Stomach (tissue), 9 donors: ENCODE measurements around the gene CRYL1. TPM values are rescaled to one million over a fixed set of nuclear protein-coding genes. Genes with fewer than 3 reads are reported as not detected.

Experiments
- DNase-seq, 2 donors: peaks; one replicate each; pipeline versions ENCODE4 v3.0.0 to v3.0.0-alpha.2; 2013 to 2019
- H3K27ac ChIP-seq, 5 donors: fragments of 200-600 bp in 4 of 5; sonication (generic) in 4 of 5; one replicate each; pipeline ENCODE4 v1.5.1; 2013 to 2019; ENCODE audit warnings: mild to moderate bottlenecking in 1 of 5, moderate library complexity in 1 of 5
- H3K27me3 ChIP-seq, 3 donors: fragments of 200-600 bp; sonication (generic); one replicate each; pipeline ENCODE4 v1.5.1; 2017 to 2019; ENCODE audit warnings: mixed run types in 1 of 3
- H3K36me3 ChIP-seq, 4 donors: fragments of 200-600 bp; sonication (generic); 1 replicate in 3 of 4; 2 replicates in 1 of 4; pipeline ENCODE4 v1.5.1; 2016 to 2019
- H3K4me1 ChIP-seq, 4 donors: fragments of 200-600 bp; sonication (generic); one replicate each; pipeline ENCODE4 v1.5.1; 2016 to 2019
- H3K4me3 ChIP-seq, 4 donors: fragments of 200-600 bp; sonication (generic) in 3 of 4; one replicate each; pipeline ENCODE4 v1.5.1; 2016 to 2019; ENCODE audit warnings: mild to moderate bottlenecking in 1 of 4
- H3K9me3 ChIP-seq, 4 donors: fragments of 200-600 bp; sonication (generic); one replicate each; pipeline ENCODE4 v1.5.1; 2016 to 2019
- EP300 ChIP-seq: sonication (generic); formaldehyde crosslinking; IDR thresholded peaks from one replicate; pipeline ENCODE4 v1.6.1; 2017; ENCODE audit warnings: antibody characterized with exemption
- POLR2A ChIP-seq, 4 donors: fragments of 450-650 bp; IDR thresholded peaks; one replicate each; pipeline ENCODE4 v1.6.1; 2016; ENCODE audit warnings: antibody characterized with exemption in 4 of 4, control low read depth in 2 of 4, mild to moderate bottlenecking in 1 of 4, moderate library complexity in 1 of 4
- POLR2AphosphoS5 ChIP-seq, 3 donors: sonication (generic); formaldehyde crosslinking; IDR thresholded peaks; one replicate each; pipeline ENCODE4 v1.6.1; 2016; ENCODE audit warnings: antibody characterized with exemption in 3 of 3
- WGBS, 5 donors: extraction: QIAGEN DNeasy Blood & Tissue Kit in 3 of 5; methylation state at CpG; one replicate each; pipeline versions ENCODE4 v1.1.5 to v1.1.7; 2013 to 2018; 5-methylcytosine and 5-hydroxymethylcytosine counted together
- intact Hi-C: fragments of 100-400 bp; cut with DNase I; formaldehyde crosslinking; loops from one replicate; pipeline ENCODE4 v1.15.1; 2023; ENCODE audit warnings: low total_unique reads
- polyA plus RNA-seq, 3 donors: library from polyadenylated mRNA; stranded (reverse); fragments of 200-250 nt; gene quantifications; one replicate each; pipeline ENCODE4 v1.2.3, GENCODE V29; 2013
- total RNA-seq, 5 donors: library from RNA; depleted of rRNA; stranded (reverse); fragments of >200 nt; gene quantifications; one replicate each; pipeline versions ENCODE4 v1.1.0 to v1.2.3, GENCODE V29; 2014 to 2016
- TF ChIP-seq, protein P1 (sequence below), 7 experiments: fragments of 450-650 bp in 4 of 7; fragments of 200-600 bp in 3 of 7; sonication (generic) in 3 of 7; IDR thresholded peaks; one replicate each; pipeline ENCODE4 v1.5.1; 2016 to 2019; ENCODE audit warnings: antibody characterized with exemption in 7 of 7, control low read depth in 2 of 7, mild to moderate bottlenecking in 1 of 7
- donor health status: healthy with polysubstance abuse.
- donor health status: Bipolar disorder and iron deficiency.
- donor health status: healthy.

Gene CRYL1
- total and polyA plus RNA-seq, 8 donors = 11.6 to 112 (median 38.0) TPM

DNA sequence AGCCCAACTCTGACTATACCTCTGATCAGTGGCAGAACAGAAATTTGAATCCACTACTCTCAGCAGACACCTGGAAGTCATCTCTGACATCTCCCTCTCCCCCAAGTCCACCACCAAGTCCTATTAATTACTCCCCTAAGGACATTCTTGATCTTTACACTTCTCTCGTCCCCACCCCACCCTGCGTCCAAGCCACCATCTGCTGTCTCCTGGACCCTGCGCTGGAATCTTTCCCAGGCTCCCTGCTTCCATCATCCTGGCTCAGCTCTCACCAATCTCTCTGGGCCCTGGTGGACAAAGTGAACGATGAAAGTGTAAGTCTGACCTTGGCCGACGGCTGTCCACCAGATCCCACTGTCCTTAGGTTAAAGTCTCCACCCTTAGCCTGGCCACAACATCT lies 147.9 kb downstream of the CRYL1 start:
- H3K36me3 ChIP-seq = no peaks in the 10 kb centered on the region
- 77 to 90% (median 87%) methylated on average over 6 of the region's 6 CpGs for WGBS, 5 donors
- no peaks in the 10 kb centered on the region for H3K9me3 ChIP-seq
- TF ChIP-seq POLR2A (IDR thresholded peaks at IDR 0.05) (no peak), POLR2AphosphoS5 (IDR thresholded peaks at IDR 0.05) (no peak), EP300 (no peak)
- TF ChIP-seq, protein P1, sequence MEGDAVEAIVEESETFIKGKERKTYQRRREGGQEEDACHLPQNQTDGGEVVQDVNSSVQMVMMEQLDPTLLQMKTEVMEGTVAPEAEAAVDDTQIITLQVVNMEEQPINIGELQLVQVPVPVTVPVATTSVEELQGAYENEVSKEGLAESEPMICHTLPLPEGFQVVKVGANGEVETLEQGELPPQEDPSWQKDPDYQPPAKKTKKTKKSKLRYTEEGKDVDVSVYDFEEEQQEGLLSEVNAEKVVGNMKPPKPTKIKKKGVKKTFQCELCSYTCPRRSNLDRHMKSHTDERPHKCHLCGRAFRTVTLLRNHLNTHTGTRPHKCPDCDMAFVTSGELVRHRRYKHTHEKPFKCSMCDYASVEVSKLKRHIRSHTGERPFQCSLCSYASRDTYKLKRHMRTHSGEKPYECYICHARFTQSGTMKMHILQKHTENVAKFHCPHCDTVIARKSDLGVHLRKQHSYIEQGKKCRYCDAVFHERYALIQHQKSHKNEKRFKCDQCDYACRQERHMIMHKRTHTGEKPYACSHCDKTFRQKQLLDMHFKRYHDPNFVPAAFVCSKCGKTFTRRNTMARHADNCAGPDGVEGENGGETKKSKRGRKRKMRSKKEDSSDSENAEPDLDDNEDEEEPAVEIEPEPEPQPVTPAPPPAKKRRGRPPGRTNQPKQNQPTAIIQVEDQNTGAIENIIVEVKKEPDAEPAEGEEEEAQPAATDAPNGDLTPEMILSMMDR (IDR thresholded peaks at IDR 0.05) = no peak
- no peaks in the 10 kb centered on the region for H3K4me1 ChIP-seq
- intact Hi-C loops = no loop called here
- no peak overlapping the region for H3K4me3 ChIP-seq
- DNase-seq = no peak
- H3K27me3 ChIP-seq = no peaks in the 10 kb centered on the region
- no peak overlapping the region for H3K27ac ChIP-seq

- Histone ChIP-seq H3K27me3 (no peaks in the 10 kb centered on the region), H3K27ac (no peak overlapping the region), H3K9me3 (no peaks in the 10 kb centered on the region), H3K4me3 (no peak overlapping the region), H3K4me1 (no peaks in the 10 kb centered on the region), H3K36me3 (no peaks in the 10 kb centered on the region)
- intact Hi-C loops = no loop called here
- 84 to 99% (median 94%) methylated on average over 6 of the region's 6 CpGs for WGBS, 5 donors
- no peak for DNase-seq
- TF ChIP-seq POLR2AphosphoS5 (IDR thresholded peaks at IDR 0.05) (no peak), EP300 (no peak), POLR2A (IDR thresholded peaks at IDR 0.05) (no peak)
- TF ChIP-seq, protein P1 (IDR thresholded peaks at IDR 0.05) = no peak
These were observed 149.8 kb downstream of the CRYL1 start for GRCh38 chr13:20375871-20376270.

DNA sequence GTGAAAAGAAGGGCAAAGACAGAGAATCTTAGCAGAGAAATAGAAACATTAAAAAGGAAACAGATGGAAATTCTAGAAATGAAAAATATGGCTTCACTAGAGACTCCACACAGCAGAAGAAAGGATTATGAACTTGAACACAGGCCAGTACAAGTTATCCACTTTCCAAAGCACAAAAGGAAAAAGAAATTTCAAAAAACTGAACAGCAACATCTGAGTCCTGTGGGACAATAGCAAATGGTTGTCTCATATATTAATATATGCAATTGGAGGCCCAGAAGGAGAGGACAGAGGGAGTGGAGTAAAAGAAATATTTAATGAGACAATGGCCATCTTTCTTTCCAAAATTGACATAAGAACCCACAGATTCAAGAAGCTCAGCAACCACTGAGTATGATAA lies 151.8 kb downstream of the CRYL1 start:
- H3K4me1 ChIP-seq = no peaks in the 10 kb centered on the region
- no peak overlapping the region for H3K4me3 ChIP-seq
- no peak for DNase-seq
- H3K36me3 ChIP-seq = no peaks in the 10 kb centered on the region
- no peaks in the 10 kb centered on the region for H3K27me3 ChIP-seq
- no peak overlapping the region for H3K27ac ChIP-seq
- TF ChIP-seq EP300 = no peak
- TF ChIP-seq, protein P1 (IDR thresholded peaks at IDR 0.05) = no peak
- TF ChIP-seq POLR2A (IDR thresholded peaks at IDR 0.05) = no peak
- no peak for TF ChIP-seq POLR2AphosphoS5 (IDR thresholded peaks at IDR 0.05)
- intact Hi-C loops = no loop called here
- no peaks in the 10 kb centered on the region for H3K9me3 ChIP-seq

- TF ChIP-seq, protein P1 (IDR thresholded peaks at IDR 0.05) = no peak
- no peak for TF ChIP-seq POLR2AphosphoS5 (IDR thresholded peaks at IDR 0.05)
- TF ChIP-seq POLR2A (IDR thresholded peaks at IDR 0.05) = no peak
- no peak for TF ChIP-seq EP300
- 81 to 88% (median 83%) methylated on average over 4 of the region's 4 CpGs for WGBS, 5 donors
- H3K4me1 ChIP-seq = no peaks in the 10 kb centered on the region
- H3K9me3 ChIP-seq = no peaks in the 10 kb centered on the region
- intact Hi-C loops = no loop called here
- no peaks in the 10 kb centered on the region for H3K27me3 ChIP-seq
- no peak overlapping the region for H3K4me3 ChIP-seq
- no peak for DNase-seq
- no peaks in the 10 kb centered on the region for H3K36me3 ChIP-seq
- no peak overlapping the region for H3K27ac ChIP-seq
These were observed 153.8 kb downstream of the CRYL1 start for GRCh38 chr13:20371825-20372224.
